ENCODE data around the gene PALLD.

DNA sequence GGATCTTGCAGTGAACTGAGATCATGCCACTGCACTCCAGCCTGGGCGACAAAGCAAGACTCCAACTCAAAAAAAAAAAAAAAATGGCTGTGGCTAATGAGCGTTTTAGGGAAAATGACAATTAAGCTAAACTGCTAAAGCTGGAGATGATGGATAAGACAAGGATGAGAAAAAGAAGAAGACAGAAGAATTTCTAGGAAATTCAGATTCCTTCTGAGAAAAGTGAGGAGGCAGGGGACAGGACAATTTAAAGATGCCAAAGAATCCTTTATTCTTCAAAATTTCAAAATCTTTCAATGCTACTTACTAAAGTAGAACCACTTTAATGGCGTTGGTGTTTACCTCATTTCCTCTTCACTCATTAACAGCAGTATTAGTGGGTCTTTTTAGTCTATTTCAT is 7.7 kb downstream of the PALLD start:
- TF ChIP-seq, protein P1, sequence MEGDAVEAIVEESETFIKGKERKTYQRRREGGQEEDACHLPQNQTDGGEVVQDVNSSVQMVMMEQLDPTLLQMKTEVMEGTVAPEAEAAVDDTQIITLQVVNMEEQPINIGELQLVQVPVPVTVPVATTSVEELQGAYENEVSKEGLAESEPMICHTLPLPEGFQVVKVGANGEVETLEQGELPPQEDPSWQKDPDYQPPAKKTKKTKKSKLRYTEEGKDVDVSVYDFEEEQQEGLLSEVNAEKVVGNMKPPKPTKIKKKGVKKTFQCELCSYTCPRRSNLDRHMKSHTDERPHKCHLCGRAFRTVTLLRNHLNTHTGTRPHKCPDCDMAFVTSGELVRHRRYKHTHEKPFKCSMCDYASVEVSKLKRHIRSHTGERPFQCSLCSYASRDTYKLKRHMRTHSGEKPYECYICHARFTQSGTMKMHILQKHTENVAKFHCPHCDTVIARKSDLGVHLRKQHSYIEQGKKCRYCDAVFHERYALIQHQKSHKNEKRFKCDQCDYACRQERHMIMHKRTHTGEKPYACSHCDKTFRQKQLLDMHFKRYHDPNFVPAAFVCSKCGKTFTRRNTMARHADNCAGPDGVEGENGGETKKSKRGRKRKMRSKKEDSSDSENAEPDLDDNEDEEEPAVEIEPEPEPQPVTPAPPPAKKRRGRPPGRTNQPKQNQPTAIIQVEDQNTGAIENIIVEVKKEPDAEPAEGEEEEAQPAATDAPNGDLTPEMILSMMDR (IDR thresholded peaks at IDR 0.05): no peak
- TF ChIP-seq POLR2A (IDR thresholded peaks at IDR 0.05): no peak

Data from esophagus squamous epithelium (tissue), 4 donors.